HL-60/S4 (cell line): ENCODE data around the gene FCHSD2.
"Not testable (repeated sequence)": the region's sequence is repeated elsewhere in the genome, so short reads cannot be mapped to it uniquely, and the experiment has no call there.

ENCODE experiments used
- in situ Hi-C: fragments of 300-500 bp; cut with MboI; formaldehyde crosslinking; loops from 2 replicates; pipeline ENCODE4 v1.14.3; 2022; ENCODE audit warnings: low sequenced_read_pairs

FCHSD2 gene

DNA sequence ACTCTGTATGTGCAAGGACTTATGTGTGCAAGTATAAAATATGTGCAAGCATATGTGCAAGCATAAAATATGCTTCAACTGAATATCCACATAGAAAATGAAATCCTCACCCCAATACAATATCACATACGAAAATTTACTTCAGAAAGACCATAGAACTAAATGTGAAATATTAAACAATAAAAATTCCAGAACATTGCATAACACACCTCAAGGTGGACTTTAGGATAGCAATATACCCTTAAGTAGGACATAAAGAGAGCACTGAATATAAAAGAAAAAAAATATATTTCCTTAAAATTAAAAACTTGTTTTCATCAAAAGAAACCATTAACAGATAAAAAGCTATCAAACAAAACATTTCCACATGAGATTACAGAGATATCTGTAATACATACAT is 67.8 kb downstream of the FCHSD2 start:
- in situ Hi-C loops, result no loop called here

- in situ Hi-C loops, result no loop called here
Observed at GRCh38 chr11:73072935-73073481, 69.1 kb downstream of the FCHSD2 start.

GRCh38 chr11:73070653-73071052 is 71.5 kb downstream of the FCHSD2 start:
- in situ Hi-C loops, result no loop called here

GRCh38 chr11:73061857-73062424 is 80.2 kb downstream of the FCHSD2 start:
- in situ Hi-C loops, result not testable (repeated sequence)

DNA sequence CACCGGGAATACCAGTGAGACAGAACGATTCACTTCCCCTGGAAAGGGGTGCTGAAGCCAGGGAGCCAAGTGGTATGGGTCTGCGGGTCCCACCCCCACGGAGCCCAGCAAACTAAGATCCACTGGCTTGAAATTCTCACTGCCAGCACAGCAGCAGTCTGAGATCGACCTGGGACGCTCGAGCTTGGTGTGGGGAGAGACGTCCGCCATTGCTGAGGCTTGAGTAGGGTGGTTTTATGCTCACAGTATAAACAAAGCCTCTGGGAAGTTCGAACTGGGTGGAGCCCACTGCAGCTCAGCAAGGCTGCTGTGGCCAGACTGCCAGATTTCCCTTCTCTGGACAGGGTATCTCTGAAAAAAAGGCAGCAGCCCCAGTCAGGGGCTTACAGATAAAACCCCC is 80.7 kb downstream of the FCHSD2 start:
- in situ Hi-C loops, result not testable (repeated sequence)

DNA sequence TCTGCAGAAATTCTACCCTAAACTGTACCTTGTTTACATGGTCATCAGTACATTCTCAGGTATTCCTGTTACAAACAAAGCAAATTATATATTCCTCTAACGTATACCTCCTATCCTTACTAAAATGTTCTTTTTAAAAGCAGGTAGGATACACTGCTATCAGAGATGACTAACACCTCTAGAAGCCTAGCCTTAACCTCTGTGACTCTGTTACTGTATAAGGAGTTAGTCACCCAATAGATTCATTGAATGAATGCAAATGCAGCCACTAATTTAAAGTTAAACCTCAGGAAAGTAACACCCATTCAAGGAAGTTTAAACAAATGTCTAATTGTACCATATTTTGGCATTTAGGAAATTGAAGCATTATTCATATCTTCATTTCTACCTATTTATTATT is 82.2 kb downstream of the FCHSD2 start:
- in situ Hi-C loops, result no loop called here

GRCh38 chr11:73058989-73059674 is 83.0 kb downstream of the FCHSD2 start:
- in situ Hi-C loops, result no loop called here

- in situ Hi-C loops, result no loop called here
Observed at GRCh38 chr11:73055655-73056354, 86.3 kb downstream of the FCHSD2 start.

DNA sequence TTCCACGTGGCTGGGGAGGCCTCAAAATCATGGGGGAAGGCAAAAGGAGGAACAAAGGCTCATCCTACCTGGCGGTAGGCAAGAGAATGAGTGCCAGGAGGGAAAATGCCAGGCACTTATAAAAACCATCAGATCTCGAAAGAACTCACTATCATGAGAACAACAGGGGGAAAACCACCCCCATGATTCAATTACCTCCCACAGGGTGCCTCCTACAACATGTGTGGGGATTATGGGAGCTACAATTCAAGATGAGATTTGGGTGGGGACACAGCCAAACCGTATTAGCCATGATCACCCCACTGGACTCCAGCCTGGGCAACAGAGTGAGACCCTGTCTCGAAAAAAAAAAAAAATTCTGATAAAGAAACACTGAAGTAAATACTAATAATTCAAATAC is 87.1 kb downstream of the FCHSD2 start:
- in situ Hi-C loops, result no loop called here

DNA sequence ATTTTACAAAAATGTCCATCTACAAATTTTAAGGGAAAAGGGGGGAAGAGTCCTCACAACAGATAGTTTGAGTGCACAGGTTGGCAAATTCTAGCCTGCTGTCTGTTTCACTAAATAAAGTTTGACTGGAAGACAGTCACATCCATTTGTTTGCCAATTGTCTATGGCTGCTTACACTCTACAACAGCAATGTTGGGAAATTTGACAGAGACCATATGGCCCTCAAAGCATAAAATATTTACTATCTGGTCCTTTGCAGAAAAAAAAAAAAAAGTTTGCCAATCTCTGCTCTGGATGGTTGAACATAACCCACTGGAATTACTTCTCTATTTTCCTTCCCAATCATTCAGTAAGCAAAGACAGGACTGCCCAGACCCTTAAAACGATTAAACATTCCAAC is 88.2 kb downstream of the FCHSD2 start:
- in situ Hi-C loops, result no loop called here

GRCh38 chr11:73048446-73048845 is 93.7 kb downstream of the FCHSD2 start:
- in situ Hi-C loops, result no loop called here

DNA sequence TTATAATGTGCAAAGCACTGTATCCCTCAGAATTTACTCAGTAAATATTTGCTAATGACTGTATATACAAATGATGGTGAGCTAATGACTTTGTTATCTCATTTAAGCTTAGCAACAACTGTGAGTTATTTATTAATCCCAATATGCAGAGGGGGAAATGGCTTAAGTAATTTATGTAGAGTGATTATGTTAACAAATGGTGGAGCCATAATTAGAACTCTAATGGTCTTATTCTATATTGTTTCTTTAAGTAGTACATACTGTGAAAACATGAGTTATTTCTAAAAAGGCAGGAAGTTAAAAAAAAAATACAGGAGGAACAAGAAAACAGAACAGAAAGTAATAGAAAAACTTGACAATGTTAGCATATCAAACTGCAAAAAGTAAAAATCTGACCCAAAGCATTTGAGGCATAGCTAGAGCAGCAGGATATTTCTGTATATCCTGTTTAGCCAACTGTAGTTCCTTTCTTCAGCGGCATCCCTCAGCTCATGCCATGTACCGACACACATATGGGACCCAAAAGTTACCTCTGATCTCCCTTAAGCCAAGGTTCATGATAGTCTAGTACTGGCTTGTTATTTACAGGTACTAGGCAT is 94.2 kb downstream of the FCHSD2 start:
- in situ Hi-C loops, result no loop called here

GRCh38 chr11:73040046-73040445 is 102.1 kb downstream of the FCHSD2 start:
- in situ Hi-C loops, result no loop called here

DNA sequence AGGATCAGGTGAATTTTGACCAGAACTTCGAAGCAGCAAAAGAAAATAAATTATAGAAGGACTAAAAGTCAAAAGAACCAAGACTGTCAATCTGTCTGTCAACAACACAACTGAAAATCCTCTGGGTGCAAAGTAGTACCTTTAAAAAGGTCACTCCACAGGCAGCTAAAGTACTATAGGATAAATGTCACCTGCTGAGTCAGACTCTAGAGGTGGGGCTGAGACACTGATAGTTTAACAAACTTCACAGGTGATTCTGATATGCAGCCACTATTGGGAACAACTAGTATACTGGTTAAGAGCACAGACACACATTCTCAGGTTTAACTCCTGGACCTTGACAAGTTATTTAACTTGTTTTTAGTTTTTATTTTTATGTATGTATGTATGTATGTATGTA is 107.3 kb downstream of the FCHSD2 start:
- in situ Hi-C loops, result no loop called here

DNA sequence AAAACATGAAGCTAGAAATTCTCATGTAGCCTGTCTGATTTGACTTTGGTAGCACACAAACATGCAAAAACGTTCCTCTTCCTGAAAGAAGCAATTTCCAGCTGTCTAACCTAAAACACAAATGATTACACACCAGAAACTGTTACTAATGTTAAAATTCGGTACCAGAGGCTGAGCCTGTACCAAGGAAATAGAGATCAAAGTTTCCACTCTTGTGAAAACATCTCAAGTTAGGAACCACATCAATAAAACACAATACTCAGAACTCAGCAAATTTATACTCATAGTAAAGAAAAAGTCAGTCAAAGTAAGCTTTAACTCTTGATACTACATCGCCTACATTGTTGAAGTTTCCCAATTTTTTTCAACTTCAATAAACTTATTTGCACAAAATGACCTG is 107.8 kb downstream of the FCHSD2 start:
- in situ Hi-C loops, result no loop called here

- in situ Hi-C loops, result no loop called here
Observed at GRCh38 chr11:73030130-73030529, 112.0 kb downstream of the FCHSD2 start.

GRCh38 chr11:73029403-73029802 is 112.7 kb downstream of the FCHSD2 start:
- in situ Hi-C loops, result no loop called here

GRCh38 chr11:73028611-73029010 is 113.5 kb downstream of the FCHSD2 start:
- in situ Hi-C loops, result no loop called here

DNA sequence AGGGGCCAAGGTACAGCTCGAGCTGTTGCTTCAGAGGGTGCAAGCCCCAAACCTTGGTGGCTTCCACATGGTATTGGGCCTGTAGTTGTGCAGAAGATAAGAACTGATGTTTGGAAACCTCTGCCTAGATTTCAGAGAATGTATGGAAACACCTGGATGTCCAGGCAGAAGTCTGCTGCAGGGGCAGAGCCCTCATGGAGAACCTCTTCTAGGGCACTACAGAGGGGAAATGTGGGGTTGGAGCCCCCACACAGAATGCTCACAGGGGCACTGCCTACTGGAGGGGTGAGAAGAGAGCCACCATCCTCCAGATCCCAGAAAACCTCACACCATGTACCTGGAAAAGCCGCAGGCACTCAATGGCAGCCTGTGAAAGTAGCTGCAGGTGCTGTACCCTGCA is 114.3 kb downstream of the FCHSD2 start:
- in situ Hi-C loops, result not testable (repeated sequence)

GRCh38 chr11:73024639-73025038 is 117.5 kb downstream of the FCHSD2 start:
- in situ Hi-C loops, result no loop called here

- in situ Hi-C loops, result no loop called here
Observed at GRCh38 chr11:73019996-73020395, 122.1 kb downstream of the FCHSD2 start.

DNA sequence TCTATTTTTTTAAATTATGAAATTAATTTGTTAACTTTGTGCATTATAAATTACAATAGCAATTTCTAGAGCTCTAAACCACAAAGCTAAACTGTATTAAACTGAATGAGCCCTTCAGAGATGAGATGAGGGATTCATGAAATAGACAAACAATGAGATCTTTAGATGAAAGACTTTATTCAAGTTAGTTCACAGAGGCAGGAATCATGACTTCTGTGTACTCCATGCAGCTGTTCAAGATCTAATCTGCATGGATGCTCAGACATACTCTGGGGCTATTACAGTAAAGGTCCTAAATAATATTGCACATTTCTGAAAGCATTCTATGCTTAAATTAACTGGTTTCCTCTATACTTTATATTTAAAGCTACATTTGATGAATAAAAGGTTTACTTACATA is 122.7 kb downstream of the FCHSD2 start:
- in situ Hi-C loops, result no loop called here
